Activated CD8-positive, alpha-beta memory T cell treated with anti-CD3 and anti-CD28 coated beads, Interleukin-2, amount 10 ng/mL, durations not matched to agents 7 days and 5 days (primary cell): ENCODE data around the gene DNAJC16. TPM values are rescaled to one million over a fixed set of nuclear protein-coding genes. Genes with fewer than 3 reads are reported as not detected.

Experiments
- total RNA-seq, 2 experiments: library from RNA; stranded (reverse); gene quantifications; one replicate each; pipeline ENCODE4 v1.2.3, GENCODE V29; 2021

The DNAJC16 gene
- total RNA-seq, 2 experiments from 2014 or later = 14.9 to 18.1 TPM

Other genes with a start within 250 kb of the DNAJC16 start
- 10 to 100 TPM; 95.4 to 98.9 TPM for gene EFHD2, start 117.0 kb upstream of the DNAJC16 start, total RNA-seq
- gene CTRC, start 88.4 kb upstream of the DNAJC16 start, total RNA-seq = under 1 TPM; 0.68 to 0.93 TPM
- gene CELA2A, start 70.1 kb upstream of the DNAJC16 start, total RNA-seq = not detected
- gene CELA2B, start 50.7 kb upstream of the DNAJC16 start, total RNA-seq = not detected
- gene CASP9, start 2.6 kb upstream of the DNAJC16 start, total RNA-seq = 10 to 100 TPM; 17.7 to 19.0 TPM
- 10 to 100 TPM in 1 of 2 experiments, 1 to 10 TPM in 1; 8.0 to 12.4 TPM for gene AGMAT, start 58.2 kb downstream of the DNAJC16 start, total RNA-seq
- 10 to 100 TPM; 24.0 to 31.4 TPM for gene DDI2, start 90.6 kb downstream of the DNAJC16 start, total RNA-seq
- gene PLEKHM2, start 157.5 kb downstream of the DNAJC16 start, total RNA-seq = 10 to 100 TPM; 55.7 to 63.2 TPM
- gene SLC25A34, start 209.4 kb downstream of the DNAJC16 start, total RNA-seq = under 1 TPM; 0.82 to 0.88 TPM
- not detected for gene TMEM82, start 215.7 kb downstream of the DNAJC16 start, total RNA-seq
- gene FBLIM1, start 231.9 kb downstream of the DNAJC16 start, total RNA-seq = not detected